GM19025 (cell line): Measurements from ENCODE around the gene TJP3.

ENCODE experiments used
- ATAC-seq: cut with Tn5 transposase; IDR thresholded peaks from one replicate; pipeline ENCODE4 v1.9.1; 2021; ENCODE audit warnings: mild to moderate bottlenecking, low read depth, moderate library complexity; ENCODE audit not compliant: unreplicated experiment

TJP3 gene

GRCh38 chr19:3691372-3691716 is 16.8 kb upstream of the TJP3 start:
- no peak for ATAC-seq

GRCh38 chr19:3691726-3692125 is 16.5 kb upstream of the TJP3 start:
- no peak for ATAC-seq

GRCh38 chr19:3692141-3693024 is 15.8 kb upstream of the TJP3 start:
- no peak for ATAC-seq

GRCh38 chr19:3693025-3693925 is 14.9 kb upstream of the TJP3 start:
- no peak for ATAC-seq

GRCh38 chr19:3694361-3695123 is 13.6 kb upstream of the TJP3 start:
- no peak for ATAC-seq

GRCh38 chr19:3695124-3695733 is 13.0 kb upstream of the TJP3 start:
- ATAC-seq = no peak

- no peak for ATAC-seq
These were observed 12.1 kb upstream of the TJP3 start for GRCh38 chr19:3695986-3696659.

- ATAC-seq = no peak
These were observed 11.6 kb upstream of the TJP3 start for GRCh38 chr19:3696660-3696995.

- ATAC-seq = no peak
These were observed 11.1 kb upstream of the TJP3 start for GRCh38 chr19:3697094-3697493.

GRCh38 chr19:3697671-3698385 is 10.4 kb upstream of the TJP3 start:
- no peak for ATAC-seq

GRCh38 chr19:3698386-3698950 is 9.7 kb upstream of the TJP3 start:
- ATAC-seq = no peak

- no peak for ATAC-seq
These were observed 9.0 kb upstream of the TJP3 start for GRCh38 chr19:3698974-3699740.

GRCh38 chr19:3699741-3700241 is 8.4 kb upstream of the TJP3 start:
- ATAC-seq = peak; percentile 15

GRCh38 chr19:3700242-3701032 is 7.7 kb upstream of the TJP3 start, which contains the start of gene PIP5K1C:
TSS of gene PIP5K1C (minus strand) at chr19:3700468. CDS start at chr19:3700390, 78 bp downstream.
- peak; percentile 87 for ATAC-seq

- no peak for ATAC-seq
These were observed 7.0 kb upstream of the TJP3 start for GRCh38 chr19:3701200-3701599.

- no peak for ATAC-seq
These were observed 347 bp upstream of the TJP3 start for GRCh38 chr19:3707868-3708206.

GRCh38 chr19:3710265-3710812 is 2.2 kb downstream of the TJP3 start:
- no peak for ATAC-seq
